Measurements from ENCODE around the gene FAHD1. TPM values are rescaled to one million over a fixed set of nuclear protein-coding genes. Genes with fewer than 3 reads are reported as not detected.
A peak's percentile ranks its signal among the peaks of the same experiment; 100 is the strongest.

FAHD1 gene
- total RNA-seq, 4 donors from 2014 or later, result 34.3 to 52.3 (median 46.9) TPM

DNA sequence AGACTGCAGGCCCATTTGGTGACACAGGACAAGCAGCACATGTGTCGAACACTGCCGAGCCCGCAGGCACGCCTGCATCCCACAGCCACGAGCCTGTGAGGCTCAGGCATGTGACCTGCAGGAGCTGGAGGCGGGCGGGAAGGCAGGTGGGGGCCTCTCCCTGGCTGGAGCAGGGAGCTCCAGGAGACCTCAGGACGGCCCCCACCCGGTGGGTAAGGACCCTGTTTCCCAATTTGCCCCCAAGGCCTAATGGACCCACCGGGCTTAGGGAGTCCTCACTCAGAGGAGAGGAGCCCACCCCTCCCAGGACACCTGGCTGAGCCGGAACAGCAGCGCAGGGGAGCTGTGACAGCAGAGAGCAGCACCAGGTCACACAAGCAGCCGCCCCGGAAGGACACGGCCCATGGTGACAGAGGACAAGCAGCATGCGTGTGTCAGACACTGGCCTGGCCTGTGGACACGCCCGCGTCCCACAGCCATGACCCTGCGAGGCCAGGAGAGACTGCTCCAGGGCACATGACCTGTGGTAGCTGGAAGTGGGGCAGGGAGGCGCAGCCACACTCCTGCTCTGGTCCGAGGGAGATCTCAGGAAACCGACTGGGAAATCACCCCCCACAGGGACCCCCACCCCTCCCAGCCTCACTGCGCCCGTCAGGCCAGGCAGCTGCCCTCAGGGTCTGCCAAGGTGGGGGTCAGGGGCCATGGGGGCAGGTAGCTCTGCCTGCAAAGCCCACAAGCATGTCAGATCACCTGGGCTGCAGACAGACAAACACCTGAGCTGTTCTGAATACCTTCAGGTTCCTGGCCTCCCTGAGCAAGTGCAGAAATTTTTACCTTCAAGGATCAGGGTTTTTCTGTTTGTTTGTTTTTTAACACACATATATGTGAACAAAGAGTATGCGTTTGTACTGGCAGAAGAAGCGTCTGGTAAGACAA lies 47.0 kb upstream of the FAHD1 start:
- no peak for DNase-seq
- Histone ChIP-seq H3K36me3 (peaks cover 6 to 64% (median 28%) of the 10 kb centered on the region in 3 donors), H3K27ac (peak overlapping the region; percentile 19 to 97 (median 48)), H3K4me3 (peak overlapping the region in 1 of 4 donors; percentile 96), H3K27me3 (no peaks in the 10 kb centered on the region), H3K9me3 (no peaks in the 10 kb centered on the region), H3K4me1 (peaks cover 24 to 77% (median 30%) of the 10 kb centered on the region in 3 donors)
- WGBS, 2 donors, result 74 to 91% methylated on average over 2 to 14 of the region's 27 CpGs
- TF ChIP-seq, protein P1, sequence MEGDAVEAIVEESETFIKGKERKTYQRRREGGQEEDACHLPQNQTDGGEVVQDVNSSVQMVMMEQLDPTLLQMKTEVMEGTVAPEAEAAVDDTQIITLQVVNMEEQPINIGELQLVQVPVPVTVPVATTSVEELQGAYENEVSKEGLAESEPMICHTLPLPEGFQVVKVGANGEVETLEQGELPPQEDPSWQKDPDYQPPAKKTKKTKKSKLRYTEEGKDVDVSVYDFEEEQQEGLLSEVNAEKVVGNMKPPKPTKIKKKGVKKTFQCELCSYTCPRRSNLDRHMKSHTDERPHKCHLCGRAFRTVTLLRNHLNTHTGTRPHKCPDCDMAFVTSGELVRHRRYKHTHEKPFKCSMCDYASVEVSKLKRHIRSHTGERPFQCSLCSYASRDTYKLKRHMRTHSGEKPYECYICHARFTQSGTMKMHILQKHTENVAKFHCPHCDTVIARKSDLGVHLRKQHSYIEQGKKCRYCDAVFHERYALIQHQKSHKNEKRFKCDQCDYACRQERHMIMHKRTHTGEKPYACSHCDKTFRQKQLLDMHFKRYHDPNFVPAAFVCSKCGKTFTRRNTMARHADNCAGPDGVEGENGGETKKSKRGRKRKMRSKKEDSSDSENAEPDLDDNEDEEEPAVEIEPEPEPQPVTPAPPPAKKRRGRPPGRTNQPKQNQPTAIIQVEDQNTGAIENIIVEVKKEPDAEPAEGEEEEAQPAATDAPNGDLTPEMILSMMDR (IDR thresholded peaks at IDR 0.05), result no peak
- TF ChIP-seq POLR2A (IDR thresholded peaks at IDR 0.05), result no peak
- intact Hi-C loops (cut with DNase I), result no loop called here

- H3K4me3 ChIP-seq, result peak overlapping the region in 2 of 4 donors; percentile 91 to 96
- DNase-seq, result no peak
- H3K4me1 ChIP-seq, result peaks cover 24 to 79% (median 33%) of the 10 kb centered on the region in 3 donors
- H3K36me3 ChIP-seq, result peaks cover 6 to 64% (median 28%) of the 10 kb centered on the region in 3 donors
- WGBS, 2 donors, result 70 to 77% methylated on average over 5 to 6 of the region's 6 CpGs
- peak overlapping the region in 2 of 4 donors; percentile 93 to 97 for H3K27ac ChIP-seq
- no peaks in the 10 kb centered on the region for H3K27me3 ChIP-seq
- no peak for TF ChIP-seq POLR2A (IDR thresholded peaks at IDR 0.05)
- TF ChIP-seq, protein P1 (IDR thresholded peaks at IDR 0.05), result no peak
- H3K9me3 ChIP-seq, result no peaks in the 10 kb centered on the region
- intact Hi-C loops (cut with DNase I), result no loop called here
Observed at GRCh38 chr16:1780677-1781072, 46.3 kb upstream of the FAHD1 start.

DNA sequence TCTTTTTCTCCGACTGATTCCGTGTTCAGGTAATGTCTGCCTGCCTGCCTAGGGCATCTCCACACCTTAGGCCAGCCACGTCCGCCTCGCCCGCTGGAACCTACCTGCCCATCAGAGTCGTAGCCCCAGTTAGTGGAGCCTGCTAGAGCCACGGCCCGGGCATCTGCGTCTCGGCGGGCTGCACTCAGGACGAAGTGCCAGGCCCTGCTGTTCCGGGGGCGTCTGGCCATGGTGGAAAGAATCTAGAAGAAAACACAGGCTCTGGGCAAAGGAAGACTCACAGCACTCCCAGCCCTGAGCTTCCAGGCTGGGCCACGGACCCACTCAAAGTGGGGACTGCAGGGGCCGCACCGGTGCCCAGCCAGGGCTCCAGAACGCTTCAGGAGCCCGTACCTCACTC lies 45.8 kb upstream of the FAHD1 start:
- peak overlapping the region; percentile 86 to 96 (median 94) for H3K4me3 ChIP-seq
- 45 to 75% methylated on average over 5 to 6 of the region's 20 CpGs for WGBS, 2 donors
- H3K27me3 ChIP-seq, result no peaks in the 10 kb centered on the region
- H3K4me1 ChIP-seq, result peaks cover 24 to 80% (median 33%) of the 10 kb centered on the region in 3 donors
- intact Hi-C loops (cut with DNase I), result no loop called here
- DNase-seq, result no peak
- H3K27ac ChIP-seq, result peak overlapping the region; percentile 80 to 97 (median 94)
- TF ChIP-seq POLR2A (IDR thresholded peaks at IDR 0.05), result no peak
- TF ChIP-seq, protein P1 (IDR thresholded peaks at IDR 0.05), result no peak
- H3K9me3 ChIP-seq, result no peaks in the 10 kb centered on the region
- H3K36me3 ChIP-seq, result peaks cover 6 to 63% (median 22%) of the 10 kb centered on the region in 3 donors

GRCh38 chr16:1781758-1782407 lies 45.1 kb upstream of the FAHD1 start:
- Histone ChIP-seq H3K27me3 (no peaks in the 10 kb centered on the region), H3K4me3 (peak overlapping the region; percentile 86 to 96 (median 94)), H3K4me1 (peaks cover 24 to 78% (median 33%) of the 10 kb centered on the region in 3 donors), H3K27ac (peak overlapping the region; percentile 80 to 97 (median 94)), H3K36me3 (peaks cover 6 to 63% (median 15%) of the 10 kb centered on the region in 3 donors), H3K9me3 (no peaks in the 10 kb centered on the region)
- DNase-seq, result no peak
- 1% methylated on average over 12 of the region's 70 CpGs; no CpG with 5 or more reads in 1 of the 2 donors for WGBS, 2 donors
- TF ChIP-seq, protein P1 (IDR thresholded peaks at IDR 0.05), result peak in 2 of 6 experiments; percentile 17 to 36
- TF ChIP-seq POLR2A (IDR thresholded peaks at IDR 0.05), result no peak
- intact Hi-C loops (cut with DNase I), result no loop called here
